ENCODE measurements around the gene GSTO2. TPM values are rescaled to one million over a fixed set of nuclear protein-coding genes. Genes with fewer than 3 reads are reported as not detected.
"Not testable (repeated sequence)": the region's sequence is repeated elsewhere in the genome, so short reads cannot be mapped to it uniquely, and the experiment has no call there.

GSTO2 gene
- total RNA-seq, 1 donor = 2.2 TPM

GRCh38 chr10:104243512-104243911, 25.5 kb upstream of the GSTO2 start:
- Histone ChIP-seq H3K27me3 (ENCODE audit: insufficient read depth, low read length) (peaks cover 29% of the 10 kb centered on the region), H3K4me3 (ENCODE audit: insufficient read depth, low read length) (no peak overlapping the region), H3K4me1 (ENCODE audit: insufficient read depth, low read length) (no peaks in the 10 kb centered on the region), H4K20me1 (ENCODE audit: insufficient read depth, low read length) (no peaks in the 10 kb centered on the region), H3K27ac (ENCODE audit: low read depth, low read length) (no peak overlapping the region), H3K4me2 (ENCODE audit: insufficient read depth, low read length) (no peak overlapping the region), H3K9me3 (ENCODE audit: low read depth, low read length) (no peaks in the 10 kb centered on the region), H3K79me2 (ENCODE audit: insufficient read depth, low read length) (no peaks in the 10 kb centered on the region), H2AFZ (ENCODE audit: low read length) (no peak overlapping the region), H3K36me3 (ENCODE audit: insufficient read depth, low read length) (no peaks in the 10 kb centered on the region)
- no peak for DNase-seq (ENCODE audit: insufficient read length, low spot score, missing footprints)
- TF ChIP-seq, protein P1, sequence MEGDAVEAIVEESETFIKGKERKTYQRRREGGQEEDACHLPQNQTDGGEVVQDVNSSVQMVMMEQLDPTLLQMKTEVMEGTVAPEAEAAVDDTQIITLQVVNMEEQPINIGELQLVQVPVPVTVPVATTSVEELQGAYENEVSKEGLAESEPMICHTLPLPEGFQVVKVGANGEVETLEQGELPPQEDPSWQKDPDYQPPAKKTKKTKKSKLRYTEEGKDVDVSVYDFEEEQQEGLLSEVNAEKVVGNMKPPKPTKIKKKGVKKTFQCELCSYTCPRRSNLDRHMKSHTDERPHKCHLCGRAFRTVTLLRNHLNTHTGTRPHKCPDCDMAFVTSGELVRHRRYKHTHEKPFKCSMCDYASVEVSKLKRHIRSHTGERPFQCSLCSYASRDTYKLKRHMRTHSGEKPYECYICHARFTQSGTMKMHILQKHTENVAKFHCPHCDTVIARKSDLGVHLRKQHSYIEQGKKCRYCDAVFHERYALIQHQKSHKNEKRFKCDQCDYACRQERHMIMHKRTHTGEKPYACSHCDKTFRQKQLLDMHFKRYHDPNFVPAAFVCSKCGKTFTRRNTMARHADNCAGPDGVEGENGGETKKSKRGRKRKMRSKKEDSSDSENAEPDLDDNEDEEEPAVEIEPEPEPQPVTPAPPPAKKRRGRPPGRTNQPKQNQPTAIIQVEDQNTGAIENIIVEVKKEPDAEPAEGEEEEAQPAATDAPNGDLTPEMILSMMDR (IDR thresholded peaks at IDR 0.05; ENCODE audit: extremely low read depth, low read depth, low read length) = no peak

GRCh38 chr10:104245066-104245632, 23.8 kb upstream of the GSTO2 start:
- Histone ChIP-seq H2AFZ (ENCODE audit: low read length) (no peak overlapping the region), H3K4me1 (ENCODE audit: insufficient read depth, low read length) (no peaks in the 10 kb centered on the region), H3K9me3 (ENCODE audit: low read depth, low read length) (no peaks in the 10 kb centered on the region), H3K4me3 (ENCODE audit: insufficient read depth, low read length) (no peak overlapping the region), H3K79me2 (ENCODE audit: insufficient read depth, low read length) (no peaks in the 10 kb centered on the region), H3K36me3 (ENCODE audit: insufficient read depth, low read length) (no peaks in the 10 kb centered on the region), H4K20me1 (ENCODE audit: insufficient read depth, low read length) (no peaks in the 10 kb centered on the region), H3K4me2 (ENCODE audit: insufficient read depth, low read length) (no peak overlapping the region), H3K27me3 (ENCODE audit: insufficient read depth, low read length) (peaks cover 17% of the 10 kb centered on the region), H3K27ac (ENCODE audit: low read depth, low read length) (no peak overlapping the region)
- DNase-seq (ENCODE audit: insufficient read length, low spot score, missing footprints) = no peak
- TF ChIP-seq, protein P1 (IDR thresholded peaks at IDR 0.05; ENCODE audit: extremely low read depth, low read depth, low read length) = no peak

DNA sequence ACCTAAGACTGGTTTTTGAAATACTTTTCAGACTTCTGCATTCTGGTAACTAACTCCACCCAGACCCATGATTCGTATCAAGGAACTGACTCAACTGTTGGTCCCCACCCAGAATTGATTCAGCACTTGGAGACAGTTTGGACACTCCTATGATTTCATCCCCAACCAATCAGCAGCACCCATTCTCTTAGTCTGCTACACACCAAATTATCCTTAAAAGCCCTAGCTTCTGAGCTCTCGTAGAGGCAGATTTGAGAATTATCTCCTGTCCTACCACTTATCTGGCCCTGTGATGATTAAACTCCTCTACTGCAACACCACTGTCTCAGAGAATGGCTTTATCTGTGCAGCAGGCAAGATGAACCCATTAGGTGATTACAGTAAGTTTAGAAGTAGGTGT, 22.0 kb upstream of the GSTO2 start:
- H3K27ac ChIP-seq (ENCODE audit: low read depth, low read length) = peak overlapping the region; percentile 4
- no peaks in the 10 kb centered on the region for H3K4me1 ChIP-seq (ENCODE audit: insufficient read depth, low read length)
- H4K20me1 ChIP-seq (ENCODE audit: insufficient read depth, low read length) = no peaks in the 10 kb centered on the region
- H3K27me3 ChIP-seq (ENCODE audit: insufficient read depth, low read length) = no peaks in the 10 kb centered on the region
- peak; percentile 95 for DNase-seq (ENCODE audit: insufficient read length, low spot score, missing footprints)
- peak overlapping the region; percentile 38 for H2AFZ ChIP-seq (ENCODE audit: low read length)
- no peaks in the 10 kb centered on the region for H3K9me3 ChIP-seq (ENCODE audit: low read depth, low read length)
- H3K4me3 ChIP-seq (ENCODE audit: insufficient read depth, low read length) = no peak overlapping the region
- no peak overlapping the region for H3K4me2 ChIP-seq (ENCODE audit: insufficient read depth, low read length)
- TF ChIP-seq, protein P1 (IDR thresholded peaks at IDR 0.05; ENCODE audit: extremely low read depth, low read depth, low read length) = no peak
- no peaks in the 10 kb centered on the region for H3K36me3 ChIP-seq (ENCODE audit: insufficient read depth, low read length)
- H3K79me2 ChIP-seq (ENCODE audit: insufficient read depth, low read length) = no peaks in the 10 kb centered on the region

GRCh38 chr10:104247513-104248146, 21.4 kb upstream of the GSTO2 start:
- no peak overlapping the region for H3K4me2 ChIP-seq (ENCODE audit: insufficient read depth, low read length)
- no peak overlapping the region for H3K4me3 ChIP-seq (ENCODE audit: insufficient read depth, low read length)
- no peak overlapping the region for H2AFZ ChIP-seq (ENCODE audit: low read length)
- H3K36me3 ChIP-seq (ENCODE audit: insufficient read depth, low read length) = no peaks in the 10 kb centered on the region
- no peaks in the 10 kb centered on the region for H4K20me1 ChIP-seq (ENCODE audit: insufficient read depth, low read length)
- no peak for DNase-seq (ENCODE audit: insufficient read length, low spot score, missing footprints)
- H3K27me3 ChIP-seq (ENCODE audit: insufficient read depth, low read length) = no peaks in the 10 kb centered on the region
- H3K27ac ChIP-seq (ENCODE audit: low read depth, low read length) = peak overlapping the region; percentile 4
- H3K9me3 ChIP-seq (ENCODE audit: low read depth, low read length) = no peaks in the 10 kb centered on the region
- no peaks in the 10 kb centered on the region for H3K4me1 ChIP-seq (ENCODE audit: insufficient read depth, low read length)
- TF ChIP-seq, protein P1 (IDR thresholded peaks at IDR 0.05; ENCODE audit: extremely low read depth, low read depth, low read length) = no peak
- H3K79me2 ChIP-seq (ENCODE audit: insufficient read depth, low read length) = no peaks in the 10 kb centered on the region

DNA sequence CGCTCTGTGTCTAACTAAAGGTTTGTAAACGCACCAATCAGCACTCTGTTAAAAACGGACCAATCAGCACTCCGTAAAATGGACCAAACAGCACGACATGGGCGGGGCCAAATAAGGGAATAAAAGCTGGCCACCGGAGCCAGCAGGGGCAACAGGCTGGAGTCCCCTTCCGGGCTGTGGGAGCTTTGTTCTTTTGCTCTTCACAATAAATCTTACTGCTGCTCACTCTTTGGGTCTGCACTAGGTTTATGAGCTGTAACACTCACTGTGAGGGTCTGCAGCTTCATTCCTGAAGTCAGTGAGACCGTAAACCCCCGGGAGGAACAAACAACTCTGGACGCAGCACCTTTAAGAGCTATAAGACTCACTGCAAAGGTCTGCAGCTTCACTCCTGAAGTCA, 20.1 kb upstream of the GSTO2 start:
- H4K20me1 ChIP-seq (ENCODE audit: insufficient read depth, low read length); H3K27ac ChIP-seq (ENCODE audit: low read depth, low read length); DNase-seq (ENCODE audit: insufficient read length, low spot score, missing footprints); H3K36me3 ChIP-seq (ENCODE audit: insufficient read depth, low read length); H3K4me2 ChIP-seq (ENCODE audit: insufficient read depth, low read length); H3K4me1 ChIP-seq (ENCODE audit: insufficient read depth, low read length); H3K9me3 ChIP-seq (ENCODE audit: low read depth, low read length); H3K27me3 ChIP-seq (ENCODE audit: insufficient read depth, low read length); H3K79me2 ChIP-seq (ENCODE audit: insufficient read depth, low read length); H3K4me3 ChIP-seq (ENCODE audit: insufficient read depth, low read length): not testable (repeated sequence)
- peak overlapping the region; percentile 43 for H2AFZ ChIP-seq (ENCODE audit: low read length)

Data from osteoblast (primary cell).